NCI-H82 treated with DMSO at 0.1 percent for 48 hours (cell line): ENCODE data around the gene CABP4.

ENCODE experiments used
- DNase-seq: peaks from one replicate; lab custom pipeline; 2025; ENCODE audit not compliant: unreplicated experiment; lab: John Stamatoyannopoulos, UW

CABP4 gene

GRCh38 chr11:67435727-67436458 is 19.3 kb upstream of the CABP4 start:
- no peak for DNase-seq

- no peak for DNase-seq
These were observed 18.6 kb upstream of the CABP4 start for GRCh38 chr11:67436459-67437081.

GRCh38 chr11:67437082-67437808 is 17.9 kb upstream of the CABP4 start, which contains the start of gene PTPRCAP:
PTPRCAP (minus strand) TSS chr11:67437682; CDS start chr11:67437619, 63 bp downstream.
- DNase-seq, result no peak

- DNase-seq, result no peak
These were observed 17.4 kb upstream of the CABP4 start for GRCh38 chr11:67437809-67438157.

- DNase-seq, result no peak
These were observed 16.8 kb upstream of the CABP4 start for GRCh38 chr11:67438158-67438902.

GRCh38 chr11:67439321-67440228 is 15.6 kb upstream of the CABP4 start:
- no peak for DNase-seq

- no peak for DNase-seq
These were observed 14.7 kb upstream of the CABP4 start for GRCh38 chr11:67440229-67441097.

- no peak for DNase-seq
These were observed 14.0 kb upstream of the CABP4 start for GRCh38 chr11:67441098-67441563.

GRCh38 chr11:67441731-67442351 is 13.3 kb upstream of the CABP4 start:
- DNase-seq, result no peak

- DNase-seq, result no peak
These were observed 12.4 kb upstream of the CABP4 start for GRCh38 chr11:67442504-67443404.

- DNase-seq, result no peak
These were observed 9.6 kb upstream of the CABP4 start for GRCh38 chr11:67445515-67445914.

- DNase-seq, result no peak
These were observed 6.9 kb upstream of the CABP4 start for GRCh38 chr11:67448220-67448609.

- no peak for DNase-seq
These were observed 5.9 kb upstream of the CABP4 start for GRCh38 chr11:67449116-67449844.

GRCh38 chr11:67450796-67451657 is 4.1 kb upstream of the CABP4 start:
- DNase-seq, result no peak

- DNase-seq, result no peak
These were observed 3.5 kb upstream of the CABP4 start for GRCh38 chr11:67451658-67451976.
